OCI-LY7 (cell line): ENCODE data around the gene PARP12. TPM values are rescaled to one million over a fixed set of nuclear protein-coding genes. Genes with fewer than 3 reads are reported as not detected.

Experiments
- BruUV-seq: library from RNA; stranded (reverse); fragments of 400-500 nt; replicated peaks from 2 replicates; lab custom pipeline; 2021; lab: Mats Ljungman, UMichigan
- CTCF ChIA-PET: fragments of 300-600 bp; sonication (Branson Sonifier 250); formaldehyde crosslinking; loops from one replicate; lab custom pipeline; 2022; ENCODE audit warnings: antibody characterized with exemption; ENCODE audit not compliant: unreplicated experiment; lab: Charles Lee
- POLR2A ChIA-PET: fragments of 300-600 bp; sonication (Branson Sonifier 250); formaldehyde crosslinking; loops from one replicate; lab custom pipeline; 2022; ENCODE audit warnings: antibody characterized with exemption; lab: Charles Lee
- DNase-seq: peaks from one replicate; pipeline ENCODE4 v3.0.0-alpha.2; 2015; ENCODE audit warnings: low spot score
- H2AFZ ChIP-seq: fragments of 200-600 bp; sonication (generic), shearing (Covaris generic); 2 replicates; pipeline ENCODE4 v1.6.1; 2014; ENCODE audit warnings: mild to moderate bottlenecking, antibody characterized with exemption, low read length, moderate library complexity
- H3K27ac ChIP-seq: fragments of 200-600 bp; sonication (generic); 2 replicates; pipeline ENCODE4 v1.5.1; 2014; ENCODE audit warnings: mixed run types, low read depth, mild to moderate bottlenecking, moderate library complexity, low read length, inconsistent platforms; ENCODE audit not compliant: poor library complexity, severe bottlenecking
- H3K36me3 ChIP-seq: fragments of 200-600 bp; sonication (generic); 2 replicates; pipeline ENCODE4 v1.6.1; 2014; ENCODE audit warnings: mild to moderate bottlenecking, antibody characterized with exemption, low read length, moderate library complexity, mixed read lengths; ENCODE audit not compliant: insufficient read depth
- H3K4me1 ChIP-seq: fragments of 200-600 bp; sonication (generic); 2 replicates; pipeline ENCODE4 v1.5.1; 2014; ENCODE audit warnings: mild to moderate bottlenecking, low read length; ENCODE audit not compliant: insufficient read depth, poor library complexity, severe bottlenecking
- H3K4me2 ChIP-seq: fragments of 200-600 bp; sonication (generic); 2 replicates; pipeline ENCODE4 v1.6.1; 2014; ENCODE audit warnings: mild to moderate bottlenecking, low read length
- H3K4me3 ChIP-seq: fragments of 200-600 bp; sonication (generic); 2 replicates; pipeline ENCODE4 v1.5.1; 2014; ENCODE audit warnings: mild to moderate bottlenecking, low read depth, low read length; ENCODE audit not compliant: poor library complexity, severe bottlenecking
- H3K79me2 ChIP-seq: fragments of 200-600 bp; sonication (generic); 2 replicates; pipeline ENCODE4 v1.6.1; 2016; ENCODE audit warnings: low read depth, mild to moderate bottlenecking, low read length, moderate library complexity, mixed read lengths; ENCODE audit not compliant: insufficient read depth
- H3K9me2 ChIP-seq: fragments of 200-600 bp; sonication (generic); 2 replicates; pipeline ENCODE4 v1.6.1; 2016; ENCODE audit warnings: mild to moderate bottlenecking, low read length, mixed read lengths; ENCODE audit not compliant: insufficient read depth
- H3K9me3 ChIP-seq: fragments of 200-600 bp; sonication (generic); 2 replicates; pipeline ENCODE4 v1.6.1; 2014; ENCODE audit warnings: mild to moderate bottlenecking, mixed run types, low read length, mixed read lengths
- H4K20me1 ChIP-seq: fragments of 200-600 bp; sonication (generic); 2 replicates; pipeline ENCODE4 v1.6.1; 2014; ENCODE audit warnings: mild to moderate bottlenecking, antibody characterized with exemption, low read length, moderate library complexity, mixed read lengths; ENCODE audit not compliant: insufficient read depth
- CTCF ChIP-seq: fragments of 200-600 bp; sonication (generic); conservative IDR thresholded peaks from 2 replicates; pipeline ENCODE4 v1.5.1; 2014; ENCODE audit warnings: mild to moderate bottlenecking, antibody characterized with exemption, low read length, moderate library complexity, mixed read lengths
- EZH2phosphoT487 ChIP-seq: fragments of 200-600 bp; sonication (generic); IDR thresholded peaks from 2 replicates; pipeline ENCODE4 v1.6.1; 2018; ENCODE audit warnings: low read depth, borderline replicate concordance, mild to moderate bottlenecking, mixed run types, antibody characterized with exemption, low read length, moderate library complexity, mixed read lengths
- intact Hi-C: fragments of 100-400 bp; cut with micrococcal nuclease; formaldehyde crosslinking; loops from one replicate; pipeline ENCODE4 v1.10.0; 2022; ENCODE audit not compliant: unreplicated experiment
- total RNA-seq, 2 experiments: library from RNA; depleted of rRNA in 1 of 2; stranded (reverse); fragments of >200 nt in 1 of 2; shearing (Covaris generic) in 1 of 2; gene quantifications; 2 replicates each; pipeline ENCODE4 v1.2.3, GENCODE V29; 2014 to 2022

The PARP12 gene
- total RNA-seq, 2 experiments from 2014 or later: 6.5 to 12.5 TPM

GRCh38 chr7:140062118-140062527 lies 628 bp downstream of the PARP12 start:
- Histone ChIP-seq H3K9me3 (peaks cover 12% of the 10 kb centered on the region), H3K36me3 (no peaks in the 10 kb centered on the region), H3K9me2 (no peaks in the 10 kb centered on the region), H3K27ac (no peak overlapping the region), H3K4me1 (peaks cover 7% of the 10 kb centered on the region), H3K79me2 (no peaks in the 10 kb centered on the region), H3K4me3 (peak overlapping the region; percentile 69), H2AFZ (peak overlapping the region; percentile 85), H3K4me2 (peak overlapping the region; percentile 77), H4K20me1 (no peaks in the 10 kb centered on the region)
- intact Hi-C loops: no loop called here
- DNase-seq: no peak
- ChIA-PET CTCF (no interaction called here), POLR2A (no interaction called here)
- TF ChIP-seq EZH2phosphoT487 (no peak), CTCF (no peak)
- no TSS peak for BruUV-seq

- no peaks in the 10 kb centered on the region for H4K20me1 ChIP-seq
- H3K4me2 ChIP-seq: peak overlapping the region; percentile 77
- intact Hi-C loops: no loop called here
- H3K4me3 ChIP-seq: peak overlapping the region; percentile 69
- H3K27ac ChIP-seq: no peak overlapping the region
- no peaks in the 10 kb centered on the region for H3K9me2 ChIP-seq
- ChIA-PET CTCF (no interaction called here), POLR2A (no interaction called here)
- peaks cover 7% of the 10 kb centered on the region for H3K9me3 ChIP-seq
- TF ChIP-seq CTCF (no peak), EZH2phosphoT487 (no peak)
- H2AFZ ChIP-seq: 0 out of 2 replicates have a peak overlapping the region, but pooled peaks have one; percentile 85
- peaks cover 7% of the 10 kb centered on the region for H3K4me1 ChIP-seq
- H3K36me3 ChIP-seq: no peaks in the 10 kb centered on the region
- no peaks in the 10 kb centered on the region for H3K79me2 ChIP-seq
- no peak for DNase-seq
- BruUV-seq: no TSS peak
These were observed 1.2 kb downstream of the PARP12 start for GRCh38 chr7:140061607-140061930.

- intact Hi-C loops: no loop called here
- CTCF ChIA-PET: no interaction called here
- Histone ChIP-seq H3K4me3 (no peak overlapping the region), H3K4me2 (peak overlapping the region; percentile 77; the same call in 1 of the 2 replicates), H3K36me3 (no peaks in the 10 kb centered on the region), H3K9me2 (no peaks in the 10 kb centered on the region), H3K9me3 (peaks cover under 1% of the 10 kb centered on the region; the same call in 1 of the 2 replicates), H3K27ac (no peak overlapping the region), H2AFZ (no peak overlapping the region), H3K4me1 (peaks cover 7% of the 10 kb centered on the region), H3K79me2 (no peaks in the 10 kb centered on the region), H4K20me1 (no peaks in the 10 kb centered on the region)
- no peak for DNase-seq
- no peak for TF ChIP-seq CTCF
- no peak for TF ChIP-seq EZH2phosphoT487
- no TSS peak for BruUV-seq
- POLR2A ChIA-PET: interaction anchor here (0.6 kb wide), 1 partner anchor 382 kb away, joined by 3 read pairs; no protein-coding TSS in a partner anchor
These were observed 1.8 kb downstream of the PARP12 start for GRCh38 chr7:140060788-140061606.
